ENCODE measurements around the gene GDPD4.

Gene GDPD4

DNA sequence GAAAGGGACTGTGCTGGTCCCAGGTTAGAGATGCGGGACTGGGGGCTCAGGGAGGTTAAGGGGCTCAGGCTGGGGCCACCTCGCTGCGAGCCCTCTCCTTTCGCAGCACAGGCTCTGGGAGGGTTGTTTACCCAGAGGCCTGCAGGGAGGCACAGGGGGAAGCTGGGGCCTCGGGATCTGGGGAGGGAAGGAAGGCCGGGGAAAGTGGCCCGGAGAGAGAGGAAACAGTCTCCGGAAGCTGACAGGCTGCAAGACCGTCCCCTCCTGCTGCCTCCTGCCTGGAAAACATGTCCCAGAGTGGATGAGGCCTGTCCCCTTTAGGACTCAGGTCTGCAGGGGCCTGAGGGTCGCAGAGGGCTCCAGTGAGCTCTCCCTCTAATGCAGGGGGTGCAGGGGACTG is 128.0 kb downstream of the GDPD4 start:
- no peak for DNase-seq (ENCODE audit: low read depth)

DNA sequence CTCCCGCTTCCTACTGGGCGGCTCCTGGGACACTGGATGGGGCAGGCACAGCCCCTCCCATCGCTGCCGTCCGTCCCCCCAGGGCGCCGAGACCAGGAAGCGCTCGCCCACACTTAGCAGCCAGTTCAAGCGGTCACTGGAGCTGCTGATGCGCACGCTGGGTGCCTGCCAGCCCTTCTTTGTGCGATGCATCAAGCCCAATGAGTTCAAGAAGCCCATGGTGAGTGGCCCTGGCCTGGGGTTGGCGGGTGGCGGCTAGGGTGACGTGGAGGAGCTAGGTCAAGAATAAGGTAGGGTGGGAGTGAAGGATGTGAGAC is 128.9 kb downstream of the GDPD4 start:
- no peak for DNase-seq (ENCODE audit: low read depth)

DNA sequence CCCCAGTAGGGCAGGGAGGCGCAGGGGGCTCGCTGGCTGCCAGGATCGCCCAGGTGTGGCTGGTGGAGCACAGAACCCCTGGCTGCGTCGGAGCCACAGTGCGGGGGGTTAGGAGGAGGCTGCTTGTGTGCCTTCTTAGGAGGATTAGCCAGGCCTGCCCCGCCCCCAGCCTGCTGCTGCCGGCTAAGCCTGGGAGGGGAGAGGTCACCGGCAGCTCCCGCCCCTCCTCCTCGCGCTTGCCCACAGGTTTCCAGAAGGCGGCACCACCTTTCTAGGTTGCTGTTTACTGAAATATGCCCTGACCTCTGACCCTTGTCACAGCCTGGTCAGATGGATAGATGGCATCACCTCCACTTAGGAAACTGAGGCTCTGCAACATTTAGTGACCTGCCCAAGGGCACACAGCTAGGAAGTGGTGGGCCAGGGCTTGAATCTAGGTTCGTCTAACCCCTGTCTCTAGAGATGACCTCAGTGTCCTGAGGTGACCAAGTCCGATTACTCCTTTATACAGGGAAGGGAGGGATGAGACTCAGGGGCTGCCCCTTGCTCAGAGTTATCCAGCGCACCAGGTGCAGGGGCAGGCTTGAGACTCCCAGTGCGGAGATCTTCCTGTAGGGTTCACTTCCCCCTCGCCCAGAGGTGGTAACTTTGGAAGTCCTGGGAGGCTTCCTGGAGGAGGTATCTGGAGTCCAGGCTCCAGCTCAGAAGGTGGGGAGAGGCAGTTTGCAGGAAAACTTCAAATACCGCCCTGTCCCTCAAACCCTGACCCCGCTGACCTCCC is 129.4 kb downstream of the GDPD4 start:
- DNase-seq (ENCODE audit: low read depth) = no peak

DNA sequence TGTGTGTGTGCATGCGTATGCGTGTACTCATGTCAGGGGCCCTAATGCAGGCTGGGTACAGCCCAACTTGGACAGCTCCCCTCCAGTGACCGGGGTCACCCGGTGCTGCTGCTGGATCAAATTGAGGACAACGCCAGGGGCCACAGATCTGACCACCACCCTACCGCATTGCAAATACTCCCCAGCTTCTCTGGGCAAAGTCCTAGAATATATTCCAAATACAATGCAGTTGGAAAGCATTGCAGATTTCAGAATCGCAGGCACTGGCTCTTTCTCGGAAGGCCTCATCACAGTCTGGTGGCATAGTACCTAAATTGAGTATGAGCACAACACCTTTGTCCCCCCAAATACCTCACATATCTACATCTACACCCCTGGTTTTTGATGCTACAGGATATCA is 130.2 kb downstream of the GDPD4 start:
- no peak for DNase-seq (ENCODE audit: low read depth)

DNA sequence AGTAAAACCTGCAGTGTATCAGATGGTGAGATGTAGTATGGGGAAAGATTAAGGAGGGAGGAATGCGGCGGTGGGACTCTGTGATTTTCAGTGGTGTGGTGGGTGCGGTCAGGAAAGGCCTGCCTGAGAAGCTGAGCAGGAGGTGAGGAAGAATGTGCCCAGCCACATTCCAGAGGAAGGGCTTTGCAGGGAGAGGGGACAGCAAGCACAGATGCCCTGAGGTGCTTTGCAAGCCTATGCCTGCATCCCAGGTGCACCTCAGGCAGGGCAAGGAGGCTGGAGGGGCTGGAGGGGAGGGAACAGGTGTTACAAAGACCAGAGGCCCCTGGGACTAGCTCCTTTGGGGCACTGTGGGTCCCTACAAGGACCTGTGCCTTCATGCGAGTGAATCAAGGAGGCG is 131.4 kb downstream of the GDPD4 start:
- no peak for DNase-seq (ENCODE audit: low read depth)

DNA sequence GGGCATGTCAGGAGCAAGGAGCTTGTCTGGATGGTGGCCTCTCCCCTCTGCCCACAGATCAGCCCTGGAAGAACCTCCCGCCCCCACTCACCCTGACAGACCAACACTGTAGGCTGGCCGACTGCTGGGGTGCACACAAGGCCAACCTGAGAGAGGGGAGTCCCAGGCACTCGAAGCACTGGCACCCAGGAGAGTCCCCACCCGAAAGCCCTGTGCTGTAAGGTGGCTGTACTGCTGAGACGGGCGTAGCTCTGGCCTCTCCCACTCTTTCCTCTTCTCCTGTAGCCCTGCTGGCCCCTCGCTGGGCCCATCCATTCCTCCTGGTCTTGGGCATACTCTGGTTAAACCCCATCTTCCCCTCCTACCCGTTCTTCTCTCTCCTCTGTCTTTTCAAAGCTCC is 133.7 kb downstream of the GDPD4 start:
- no peak for DNase-seq (ENCODE audit: low read depth)

DNA sequence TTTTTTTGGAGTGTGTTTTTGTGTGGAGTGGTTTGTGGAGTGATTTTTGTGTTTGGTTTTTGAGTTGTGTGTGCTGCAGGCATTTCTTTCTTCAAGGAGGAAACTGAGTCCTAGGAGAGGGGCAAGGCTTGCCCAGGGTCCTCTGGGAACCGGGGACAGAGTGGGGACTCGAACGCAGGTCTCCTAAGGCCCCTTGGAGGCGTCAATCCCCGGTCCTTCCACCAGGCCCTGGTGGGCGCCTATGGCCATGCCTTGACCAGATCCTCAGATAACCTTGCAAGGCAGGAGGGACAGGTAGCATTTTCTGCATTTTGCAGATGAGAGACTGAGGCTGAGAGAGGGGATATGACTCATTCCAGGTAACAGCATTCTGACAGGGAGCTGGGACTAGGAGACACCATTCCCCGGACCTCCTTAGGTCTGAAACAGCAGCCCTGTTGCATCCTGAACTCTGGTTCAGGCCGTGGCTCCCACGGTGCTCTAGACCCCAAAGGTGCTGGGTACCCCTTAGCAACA is 134.3 kb downstream of the GDPD4 start:
- no peak for DNase-seq (ENCODE audit: low read depth)

All from HS-27A (cell line).